GM18873 (cell line): Measurements from ENCODE around the gene DNAAF6.
A peak's percentile ranks its signal among the peaks of the same experiment; 100 is the strongest.
"Not testable (repeated sequence)": the region's sequence is repeated elsewhere in the genome, so short reads cannot be mapped to it uniquely, and the experiment has no call there.

Source experiments
- ATAC-seq: cut with Tn5 transposase; IDR thresholded peaks from one replicate; pipeline ENCODE4 v1.9.1; 2021; ENCODE audit warnings: mild to moderate bottlenecking, moderate library complexity, moderate number of reproducible peaks; ENCODE audit not compliant: unreplicated experiment, low FRiP score

The DNAAF6 gene

DNA sequence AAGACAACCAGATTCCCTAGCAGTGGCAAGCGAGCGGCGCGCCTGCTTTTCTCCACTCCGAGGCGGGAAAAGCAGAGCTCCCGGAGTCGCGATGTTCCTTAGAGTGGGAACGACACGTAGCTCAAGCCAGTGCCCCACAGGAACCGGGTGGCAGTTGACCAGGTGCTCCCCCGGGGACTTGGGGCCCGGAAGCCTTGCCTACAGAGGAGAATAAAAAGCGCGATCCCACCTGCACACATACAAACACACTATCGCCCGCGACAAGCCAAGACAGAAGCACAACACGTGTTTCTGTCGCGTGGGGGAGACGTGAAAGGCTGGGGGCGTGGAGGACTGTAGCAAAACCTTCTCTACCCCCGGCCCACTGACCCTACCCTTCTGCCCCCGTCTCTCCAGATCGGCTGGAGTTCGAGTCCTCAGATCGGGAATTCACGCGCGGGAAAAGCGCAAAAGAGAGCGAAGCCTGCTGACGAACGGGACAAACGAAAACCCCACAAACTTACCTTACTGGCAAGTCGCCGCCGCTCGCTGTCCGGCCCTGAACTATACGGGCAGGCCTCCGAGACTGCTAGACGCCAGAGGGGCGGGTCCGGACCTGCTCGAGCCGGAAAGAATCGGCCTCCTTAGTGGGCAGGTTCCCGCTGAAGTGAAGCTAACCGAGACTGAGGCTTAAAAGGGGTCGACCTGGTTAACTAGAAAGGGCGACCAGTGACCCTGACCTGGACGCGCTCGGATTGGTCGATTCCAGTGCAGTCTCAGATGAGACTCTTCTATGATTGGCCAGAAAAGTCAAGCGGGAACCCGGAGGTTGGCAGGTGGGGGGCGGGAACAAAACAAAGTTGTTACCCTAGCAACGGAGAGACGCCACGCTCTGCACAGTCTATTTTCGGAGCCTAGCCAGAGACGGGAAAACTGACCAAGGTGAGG lies at the start of gene DNAAF6, which contains the start of gene NUP62CL:
TSS of gene DNAAF6 (plus strand) at position 842 of the 927 bp plus-strand sequence. CDS start 6,265 bp downstream, outside the sequence.
TSS of gene NUP62CL (minus strand) at position 664 of the 927 bp plus-strand sequence. CDS start 31,287 bp downstream, outside the sequence.
- peak; percentile 94 for ATAC-seq

GRCh38 chrX:107157618-107158017 lies 48.8 kb upstream of the DNAAF6 start:
- ATAC-seq: not testable (repeated sequence)

DNA sequence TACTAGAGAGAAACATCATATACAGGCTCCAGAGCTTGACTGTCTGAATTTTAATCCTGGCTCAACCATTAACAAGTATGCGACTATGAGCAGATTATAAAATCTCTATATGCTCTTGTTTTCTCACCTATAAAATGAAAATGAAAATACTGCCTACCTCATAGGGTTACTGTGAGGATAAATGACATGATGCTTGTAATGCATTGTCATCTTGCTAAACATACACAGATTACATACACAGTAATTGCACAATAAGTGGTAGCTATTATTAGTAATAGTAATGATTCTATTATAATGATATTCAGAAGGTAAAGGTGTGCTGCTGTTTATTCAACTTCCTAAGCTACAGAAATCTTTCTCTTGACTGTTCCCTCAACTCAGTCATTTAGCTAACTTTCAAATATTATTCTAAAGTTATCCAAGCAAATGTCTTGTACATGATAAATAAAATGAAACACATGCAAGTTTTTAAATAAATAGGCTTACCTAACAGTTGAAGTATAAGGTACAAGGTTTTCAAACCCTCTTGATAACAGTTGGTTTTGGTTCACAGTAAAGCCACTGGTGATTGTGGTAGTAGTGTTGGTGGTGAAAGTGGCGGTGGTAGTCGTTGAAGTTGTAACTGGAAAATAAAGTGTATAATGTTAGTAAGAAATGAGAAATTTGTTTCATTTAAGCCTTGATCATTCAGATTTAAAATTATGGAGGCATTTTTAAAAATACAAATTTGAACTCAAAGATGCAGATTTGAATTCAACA lies 39.1 kb upstream of the DNAAF6 start:
- no peak for ATAC-seq

DNA sequence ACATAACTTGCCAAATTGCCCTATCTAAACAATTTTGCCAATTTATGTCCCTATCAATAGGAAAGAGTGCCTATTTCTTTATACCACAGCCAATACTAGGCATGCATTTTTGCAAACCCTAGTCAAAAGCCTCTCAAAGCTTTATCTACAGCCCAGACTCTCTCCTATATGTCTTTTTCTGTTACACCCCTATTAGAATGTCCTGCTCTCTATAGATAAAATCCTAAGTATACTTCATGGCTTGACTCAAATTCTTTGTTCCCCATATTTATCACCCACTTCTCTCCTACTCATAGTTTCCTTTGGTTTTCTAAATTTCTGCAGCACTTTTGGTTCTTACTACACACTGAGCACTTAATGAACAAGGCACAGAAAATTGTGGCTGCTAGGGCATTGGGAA lies 38.2 kb upstream of the DNAAF6 start:
- ATAC-seq: no peak

DNA sequence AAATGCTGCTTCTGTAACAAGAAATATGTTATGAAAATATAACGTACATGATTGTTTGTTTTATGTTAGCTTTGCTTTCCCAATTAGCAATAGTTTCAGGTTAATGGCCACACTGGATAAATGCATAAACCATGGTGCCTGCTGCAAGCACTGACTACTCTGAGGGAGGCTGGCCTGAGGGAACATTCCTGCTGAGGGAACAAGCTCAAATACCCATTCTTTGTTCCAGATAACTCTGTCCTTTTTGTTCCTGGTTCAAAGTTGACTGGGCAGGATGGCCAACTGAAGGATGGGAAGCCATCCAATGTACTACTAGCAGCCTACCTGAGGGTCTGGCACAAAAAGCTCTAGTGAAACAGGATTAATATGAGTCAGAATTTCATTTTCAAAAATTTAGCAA lies 37.7 kb upstream of the DNAAF6 start:
- ATAC-seq: no peak

- ATAC-seq: no peak
Observed at GRCh38 chrX:107171369-107172102, 34.9 kb upstream of the DNAAF6 start.

DNA sequence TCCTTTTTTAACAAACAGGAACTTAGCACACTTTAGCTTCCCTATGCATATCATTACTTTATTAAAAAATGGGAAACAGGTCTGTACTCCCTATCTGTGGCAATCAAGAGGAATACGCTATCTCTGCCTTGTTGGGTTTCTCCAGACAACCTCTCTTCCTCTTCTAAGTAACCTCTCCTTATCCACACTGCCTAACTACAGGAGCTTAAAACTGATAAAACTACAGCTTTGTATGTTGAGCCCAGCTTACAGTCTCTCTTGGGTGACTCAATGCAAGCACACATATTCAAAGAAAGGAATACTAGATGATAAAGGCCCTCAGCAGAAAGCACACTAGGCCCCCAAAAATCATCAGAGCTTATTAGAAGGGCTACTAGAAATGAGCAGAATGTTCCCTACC lies 9.1 kb upstream of the DNAAF6 start:
- ATAC-seq: no peak

- ATAC-seq: not testable (repeated sequence)
Observed at GRCh38 chrX:107198074-107198473, 8.3 kb upstream of the DNAAF6 start.

DNA sequence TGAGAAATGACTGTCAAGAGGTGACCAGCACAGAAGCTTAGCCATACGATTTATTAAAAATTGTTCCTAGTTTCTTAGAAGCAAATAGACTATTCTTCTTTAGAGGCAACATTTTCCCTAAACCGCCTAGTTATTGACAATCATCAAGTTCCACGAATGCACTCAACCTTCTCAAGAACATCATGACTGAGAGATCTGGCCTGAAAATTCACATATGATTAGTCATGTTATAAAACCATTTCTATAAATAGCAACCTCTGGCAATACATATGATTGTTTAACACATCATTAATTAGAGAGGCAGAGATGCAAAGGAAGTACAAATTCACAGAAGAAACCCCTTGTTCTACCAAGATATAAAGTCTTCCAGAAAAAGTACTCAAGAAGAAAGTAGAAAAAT lies 6.9 kb upstream of the DNAAF6 start:
- no peak for ATAC-seq

DNA sequence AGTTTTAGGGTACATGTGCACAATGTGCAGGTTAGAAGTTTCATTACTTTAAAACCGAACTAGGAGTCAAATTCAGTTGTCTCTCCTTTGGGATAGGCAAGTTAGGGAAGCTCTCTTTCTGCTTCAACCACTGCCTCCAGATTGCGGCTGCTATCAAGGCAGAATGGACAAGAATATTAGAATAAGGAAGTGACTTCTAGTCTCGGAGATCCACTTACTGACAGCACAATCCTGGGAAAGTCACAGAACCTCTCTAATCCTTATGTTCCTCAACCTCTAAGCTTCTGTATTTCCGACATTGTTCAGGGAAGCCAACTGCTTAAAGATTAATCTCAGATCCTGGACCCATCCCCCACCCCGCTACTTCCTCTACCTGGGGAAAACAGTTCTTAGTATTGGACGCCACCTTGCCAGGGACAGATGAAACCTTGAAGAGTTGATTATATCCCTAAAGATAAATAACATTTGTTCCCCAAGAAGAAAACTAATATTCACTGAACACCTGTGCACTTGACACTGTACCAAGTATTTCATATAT lies 2.3 kb upstream of the DNAAF6 start:
- no peak for ATAC-seq

GRCh38 chrX:107206697-107207065 lies 270 bp downstream of the DNAAF6 start:
- ATAC-seq: no peak

DNA sequence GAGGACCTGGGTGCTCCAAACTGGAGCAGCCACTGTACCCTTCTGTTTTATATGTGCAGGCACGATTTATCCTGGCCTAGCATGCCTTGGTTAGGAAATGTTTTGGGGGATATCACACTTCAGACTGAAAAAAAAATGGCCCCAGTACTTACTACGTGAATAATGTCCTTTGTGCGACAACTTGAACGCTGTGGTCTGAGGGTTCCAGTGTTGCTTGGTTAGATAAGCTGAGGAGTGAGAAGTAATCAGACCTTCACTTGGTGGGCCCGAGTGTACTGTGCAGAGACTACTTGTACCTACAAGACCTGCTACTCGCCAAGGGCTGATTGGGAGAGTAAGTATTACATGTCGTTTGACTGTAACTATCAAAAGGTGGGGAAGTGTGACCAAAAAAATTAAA lies 678 bp downstream of the DNAAF6 start:
- no peak for ATAC-seq

DNA sequence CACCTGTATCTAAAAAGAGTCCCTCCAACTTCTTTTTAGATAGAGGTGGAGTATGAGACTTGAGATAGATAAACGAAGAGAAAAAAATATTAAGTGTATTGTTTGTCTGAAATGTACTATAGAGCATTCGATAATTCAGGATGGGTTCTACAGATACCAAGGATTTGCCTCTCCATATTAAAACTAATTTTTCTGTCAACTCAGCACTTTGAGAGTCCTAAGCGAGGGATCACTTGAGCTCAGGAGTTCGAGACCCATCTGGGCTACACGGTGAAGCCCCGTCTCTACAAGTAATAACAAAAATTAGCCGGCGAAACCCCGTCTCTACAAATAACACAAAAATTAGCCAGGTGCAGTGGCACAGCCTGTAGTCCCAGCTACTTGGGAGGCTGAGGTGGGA lies 1.5 kb downstream of the DNAAF6 start:
- no peak for ATAC-seq

DNA sequence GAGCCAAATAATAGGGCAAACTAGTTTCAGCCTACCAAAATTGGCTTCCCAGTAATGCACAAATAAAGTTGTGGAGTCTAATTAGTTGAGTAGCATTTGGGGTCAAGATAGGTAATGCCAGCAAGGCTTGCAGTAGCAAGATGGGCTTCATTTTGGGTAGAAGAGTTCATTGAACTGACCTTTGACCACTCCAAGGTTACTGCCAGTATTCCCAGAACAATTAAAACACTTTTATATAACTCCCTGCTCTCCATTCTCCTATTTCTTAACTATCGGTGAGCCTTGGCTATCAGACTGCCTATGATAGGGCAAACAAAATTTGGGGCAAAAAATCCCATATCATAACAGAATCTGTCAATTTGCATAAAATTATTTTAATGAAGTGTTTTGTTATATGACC lies 7.1 kb downstream of the DNAAF6 start:
- no peak for ATAC-seq

GRCh38 chrX:107226757-107227156 lies 20.3 kb downstream of the DNAAF6 start:
- ATAC-seq: no peak

- ATAC-seq: no peak
Observed at GRCh38 chrX:107227780-107228485, 21.5 kb downstream of the DNAAF6 start.

DNA sequence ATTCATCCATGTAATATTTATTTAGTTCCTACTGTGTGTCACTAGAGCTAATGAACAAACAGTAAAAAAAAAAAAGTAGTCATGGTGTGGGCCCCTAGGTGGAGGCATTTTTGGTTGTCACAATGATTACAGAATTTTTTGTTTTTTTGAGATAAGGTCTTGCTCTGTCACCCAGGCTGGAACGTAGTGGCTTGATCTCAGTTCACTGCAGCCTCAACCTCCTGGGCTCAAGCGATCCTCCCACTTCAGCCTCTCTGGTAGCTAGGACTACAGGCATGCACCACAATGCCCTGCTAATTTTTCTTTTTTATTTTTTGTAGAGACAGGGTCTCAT lies 22.0 kb downstream of the DNAAF6 start:
- ATAC-seq: no peak

DNA sequence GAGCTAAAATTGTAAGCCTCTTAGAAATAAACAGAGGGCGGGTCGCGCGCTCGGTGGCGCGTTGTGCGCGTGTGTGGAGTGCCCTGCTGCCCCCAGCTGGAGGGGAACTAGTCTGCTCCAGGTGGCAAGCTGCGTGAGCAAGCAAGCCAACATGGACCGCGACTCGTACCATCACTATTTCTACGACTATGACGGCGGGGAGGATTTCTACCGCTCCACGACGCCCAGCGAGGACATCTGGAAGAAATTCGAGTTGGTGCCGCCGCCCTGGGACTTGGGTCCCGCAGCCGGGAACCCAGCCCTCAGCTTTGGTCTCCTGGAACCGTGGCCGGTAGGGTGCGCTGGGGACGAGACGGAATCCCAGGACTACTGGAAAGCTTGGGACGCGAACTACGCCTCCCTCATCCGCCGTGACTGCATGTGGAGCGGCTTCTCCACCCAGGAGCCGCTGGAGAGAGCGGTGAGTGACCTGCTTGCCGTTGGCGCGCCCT lies 66.1 kb downstream of the DNAAF6 start:
- no peak for ATAC-seq

- no peak for ATAC-seq
Observed at GRCh38 chrX:107273795-107274194, 67.4 kb downstream of the DNAAF6 start.

- ATAC-seq: no peak
Observed at GRCh38 chrX:107288676-107289075, 82.3 kb downstream of the DNAAF6 start.
